Body of pancreas (tissue), 4 donors: Measurements from ENCODE around the gene MRM3.

Experiments
- POLR2A ChIP-seq, 3 donors: fragments of 450-650 bp; IDR thresholded peaks; one replicate each; pipeline ENCODE4 v1.6.1; 2016; ENCODE audit warnings: antibody characterized with exemption in 3 of 3, mild to moderate bottlenecking in 2 of 3
- TF ChIP-seq, protein P1 (sequence below), 7 experiments: fragments of 450-650 bp in 4 of 7; fragments of 200-600 bp in 3 of 7; sonication (generic) in 3 of 7; IDR thresholded peaks; one replicate each; pipeline ENCODE4 v1.5.1; 2016 to 2019; ENCODE audit warnings: antibody characterized with exemption in 7 of 7

GRCh38 chr17:737561-738113, 44.5 kb upstream of the MRM3 start:
- TF ChIP-seq, protein P1, sequence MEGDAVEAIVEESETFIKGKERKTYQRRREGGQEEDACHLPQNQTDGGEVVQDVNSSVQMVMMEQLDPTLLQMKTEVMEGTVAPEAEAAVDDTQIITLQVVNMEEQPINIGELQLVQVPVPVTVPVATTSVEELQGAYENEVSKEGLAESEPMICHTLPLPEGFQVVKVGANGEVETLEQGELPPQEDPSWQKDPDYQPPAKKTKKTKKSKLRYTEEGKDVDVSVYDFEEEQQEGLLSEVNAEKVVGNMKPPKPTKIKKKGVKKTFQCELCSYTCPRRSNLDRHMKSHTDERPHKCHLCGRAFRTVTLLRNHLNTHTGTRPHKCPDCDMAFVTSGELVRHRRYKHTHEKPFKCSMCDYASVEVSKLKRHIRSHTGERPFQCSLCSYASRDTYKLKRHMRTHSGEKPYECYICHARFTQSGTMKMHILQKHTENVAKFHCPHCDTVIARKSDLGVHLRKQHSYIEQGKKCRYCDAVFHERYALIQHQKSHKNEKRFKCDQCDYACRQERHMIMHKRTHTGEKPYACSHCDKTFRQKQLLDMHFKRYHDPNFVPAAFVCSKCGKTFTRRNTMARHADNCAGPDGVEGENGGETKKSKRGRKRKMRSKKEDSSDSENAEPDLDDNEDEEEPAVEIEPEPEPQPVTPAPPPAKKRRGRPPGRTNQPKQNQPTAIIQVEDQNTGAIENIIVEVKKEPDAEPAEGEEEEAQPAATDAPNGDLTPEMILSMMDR (IDR thresholded peaks at IDR 0.05): no peak
- no peak for TF ChIP-seq POLR2A (IDR thresholded peaks at IDR 0.05)
